Keratinocyte (primary cell): ENCODE data around the gene STON2.

Experiments
- EZH2 ChIP-seq: IDR thresholded peaks from one replicate; pipeline ENCODE4 v1.6.1; 2012; ENCODE audit warnings: inconsistent platforms, mild to moderate bottlenecking, low read length, moderate library complexity
- TF ChIP-seq, protein P1 (sequence below), 3 experiments: IDR thresholded peaks in 1 of 3; conservative IDR thresholded peaks in 1 of 3; optimal IDR thresholded peaks in 1 of 3; 2 replicates in 2 of 3; 3 replicates in 1 of 3; pipeline versions ENCODE3 to v1.5.1; 2011; ENCODE audit warnings: low read length in 3 of 3, mild to moderate bottlenecking in 3 of 3, moderate library complexity in 2 of 3, control low read depth in 1 of 3, inconsistent platforms in 1 of 3; ENCODE audit not compliant: insufficient read depth in 2 of 3; ENCODE audit errors: extremely low read depth in 1 of 3

DNA sequence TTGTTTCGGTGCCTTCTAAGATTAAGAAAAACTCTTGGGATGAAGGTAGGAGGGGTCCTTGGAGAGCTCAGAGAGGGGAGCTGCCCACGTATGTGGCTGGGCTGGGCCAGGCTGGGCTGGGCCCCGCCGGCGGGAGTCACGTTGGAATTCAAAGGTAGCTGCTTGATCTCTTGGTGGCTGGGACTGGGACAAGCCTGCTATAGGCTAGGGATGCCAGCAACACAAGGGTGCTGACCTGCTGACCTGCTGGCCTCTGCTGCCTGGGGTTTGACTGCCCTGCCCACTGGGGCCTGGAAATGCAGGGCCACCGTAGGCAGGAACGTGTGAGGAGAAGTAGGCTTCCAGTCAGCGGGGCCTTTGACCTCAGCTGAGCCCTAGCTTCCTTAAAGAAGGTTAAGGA lies 126.6 kb downstream of the STON2 start:
- TF ChIP-seq, protein P1, sequence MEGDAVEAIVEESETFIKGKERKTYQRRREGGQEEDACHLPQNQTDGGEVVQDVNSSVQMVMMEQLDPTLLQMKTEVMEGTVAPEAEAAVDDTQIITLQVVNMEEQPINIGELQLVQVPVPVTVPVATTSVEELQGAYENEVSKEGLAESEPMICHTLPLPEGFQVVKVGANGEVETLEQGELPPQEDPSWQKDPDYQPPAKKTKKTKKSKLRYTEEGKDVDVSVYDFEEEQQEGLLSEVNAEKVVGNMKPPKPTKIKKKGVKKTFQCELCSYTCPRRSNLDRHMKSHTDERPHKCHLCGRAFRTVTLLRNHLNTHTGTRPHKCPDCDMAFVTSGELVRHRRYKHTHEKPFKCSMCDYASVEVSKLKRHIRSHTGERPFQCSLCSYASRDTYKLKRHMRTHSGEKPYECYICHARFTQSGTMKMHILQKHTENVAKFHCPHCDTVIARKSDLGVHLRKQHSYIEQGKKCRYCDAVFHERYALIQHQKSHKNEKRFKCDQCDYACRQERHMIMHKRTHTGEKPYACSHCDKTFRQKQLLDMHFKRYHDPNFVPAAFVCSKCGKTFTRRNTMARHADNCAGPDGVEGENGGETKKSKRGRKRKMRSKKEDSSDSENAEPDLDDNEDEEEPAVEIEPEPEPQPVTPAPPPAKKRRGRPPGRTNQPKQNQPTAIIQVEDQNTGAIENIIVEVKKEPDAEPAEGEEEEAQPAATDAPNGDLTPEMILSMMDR (optimal IDR thresholded peaks at IDR 0.05 in 1 of 3, IDR thresholded peaks at IDR 0.05 in 1 of 3, conservative IDR thresholded peaks at IDR 0.05 in 1 of 3; ENCODE audit: extremely low read depth in 1 of 3, insufficient read depth in 2 of 3, low read length in 3 of 3) = no peak
- TF ChIP-seq EZH2 = no peak
